Right atrium auricular region (tissue), 2 donors: ENCODE measurements around the gene KIF6. TPM values are rescaled to one million over a fixed set of nuclear protein-coding genes. Genes with fewer than 3 reads are reported as not detected.

Experiments
- DNase-seq: peaks from one replicate; pipeline ENCODE4 v3.0.0-alpha.2; 2019; ENCODE audit warnings: low spot score
- H3K27ac ChIP-seq, 2 donors: fragments of 200-600 bp; sonication (generic); 1 replicate in 1 of 2; 2 replicates in 1 of 2; pipeline ENCODE4 v1.5.1; 2016 to 2019
- H3K27me3 ChIP-seq, 2 donors: fragments of 200-600 bp; sonication (generic); one replicate each; pipeline versions ENCODE4 v1.5.1 to v1.6.0; 2017 to 2019
- H3K36me3 ChIP-seq: fragments of 200-600 bp; sonication (generic); one replicate; pipeline ENCODE4 v1.5.1; 2016
- H3K4me1 ChIP-seq, 2 donors: fragments of 200-600 bp; sonication (generic); one replicate each; pipeline versions ENCODE4 v1.5.1 to v1.6.0; 2017 to 2019
- H3K4me3 ChIP-seq, 2 donors: fragments of 200-600 bp; sonication (generic); 1 replicate in 1 of 2; 2 replicates in 1 of 2; pipeline ENCODE4 v1.5.1; 2017 to 2019; ENCODE audit warnings: mild to moderate bottlenecking in 1 of 2, moderate library complexity in 1 of 2
- H3K9me3 ChIP-seq, 2 donors: fragments of 200-600 bp; sonication (generic); one replicate each; pipeline ENCODE4 v1.5.1; 2019
- total RNA-seq, 2 donors: library from RNA; depleted of rRNA; stranded (reverse); fragments of >200 nt; gene quantifications; one replicate each; pipeline ENCODE4 v1.1.0, GENCODE V29; 2016
- TF ChIP-seq, protein P1 (sequence below), 2 donors: fragments of 200-600 bp; sonication (generic); IDR thresholded peaks; one replicate each; pipeline ENCODE4 v1.5.1; 2019; ENCODE audit warnings: antibody characterized with exemption in 2 of 2

KIF6 gene
- total RNA-seq, 2 donors from 2014 or later, result not detected

DNA sequence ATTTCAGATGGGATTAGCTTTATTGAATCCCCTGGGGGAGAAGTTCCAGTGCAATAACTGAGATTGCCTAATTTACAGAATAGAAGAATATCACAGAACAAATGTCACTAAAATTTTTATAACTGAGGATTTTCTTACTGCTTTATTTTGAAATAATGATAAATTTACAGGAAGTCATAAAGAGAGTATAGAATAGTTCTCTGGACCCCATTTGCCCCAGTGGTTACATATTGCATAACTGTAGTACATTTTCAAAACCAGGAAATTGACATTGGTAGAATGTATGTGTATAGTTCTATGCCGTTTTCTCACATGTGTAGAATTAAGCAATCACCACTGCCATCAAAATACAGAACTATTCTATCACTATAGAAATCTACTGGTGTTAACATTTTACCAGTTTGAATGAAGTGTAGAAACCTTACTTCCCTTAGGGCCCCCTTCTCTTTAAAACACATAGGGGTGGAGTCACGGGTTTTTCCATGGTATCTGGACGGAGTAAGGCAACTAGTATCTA is 18.3 kb downstream of the KIF6 start:
- H3K4me1 ChIP-seq, result no peaks in the 10 kb centered on the region
- H3K4me3 ChIP-seq, result no peak overlapping the region
- TF ChIP-seq, protein P1, sequence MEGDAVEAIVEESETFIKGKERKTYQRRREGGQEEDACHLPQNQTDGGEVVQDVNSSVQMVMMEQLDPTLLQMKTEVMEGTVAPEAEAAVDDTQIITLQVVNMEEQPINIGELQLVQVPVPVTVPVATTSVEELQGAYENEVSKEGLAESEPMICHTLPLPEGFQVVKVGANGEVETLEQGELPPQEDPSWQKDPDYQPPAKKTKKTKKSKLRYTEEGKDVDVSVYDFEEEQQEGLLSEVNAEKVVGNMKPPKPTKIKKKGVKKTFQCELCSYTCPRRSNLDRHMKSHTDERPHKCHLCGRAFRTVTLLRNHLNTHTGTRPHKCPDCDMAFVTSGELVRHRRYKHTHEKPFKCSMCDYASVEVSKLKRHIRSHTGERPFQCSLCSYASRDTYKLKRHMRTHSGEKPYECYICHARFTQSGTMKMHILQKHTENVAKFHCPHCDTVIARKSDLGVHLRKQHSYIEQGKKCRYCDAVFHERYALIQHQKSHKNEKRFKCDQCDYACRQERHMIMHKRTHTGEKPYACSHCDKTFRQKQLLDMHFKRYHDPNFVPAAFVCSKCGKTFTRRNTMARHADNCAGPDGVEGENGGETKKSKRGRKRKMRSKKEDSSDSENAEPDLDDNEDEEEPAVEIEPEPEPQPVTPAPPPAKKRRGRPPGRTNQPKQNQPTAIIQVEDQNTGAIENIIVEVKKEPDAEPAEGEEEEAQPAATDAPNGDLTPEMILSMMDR (IDR thresholded peaks at IDR 0.05), result no peak
- H3K27ac ChIP-seq, result no peak overlapping the region
- H3K9me3 ChIP-seq, result no peaks in the 10 kb centered on the region
- no peaks in the 10 kb centered on the region for H3K36me3 ChIP-seq
- no peak for DNase-seq
- no peaks in the 10 kb centered on the region for H3K27me3 ChIP-seq

GRCh38 chr6:39702265-39702664 is 22.9 kb downstream of the KIF6 start:
- Histone ChIP-seq H3K27me3 (no peaks in the 10 kb centered on the region), H3K9me3 (no peaks in the 10 kb centered on the region), H3K4me3 (no peak overlapping the region), H3K36me3 (no peaks in the 10 kb centered on the region), H3K27ac (no peak overlapping the region), H3K4me1 (no peaks in the 10 kb centered on the region)
- DNase-seq, result no peak
- TF ChIP-seq, protein P1 (IDR thresholded peaks at IDR 0.05), result no peak

- Histone ChIP-seq H3K36me3 (no peaks in the 10 kb centered on the region), H3K9me3 (no peaks in the 10 kb centered on the region), H3K27ac (no peak overlapping the region), H3K27me3 (no peaks in the 10 kb centered on the region), H3K4me1 (no peaks in the 10 kb centered on the region), H3K4me3 (no peak overlapping the region)
- no peak for DNase-seq
- TF ChIP-seq, protein P1 (IDR thresholded peaks at IDR 0.05), result no peak
Observed at GRCh38 chr6:39700362-39700761, 24.8 kb downstream of the KIF6 start.

- no peak for DNase-seq
- Histone ChIP-seq H3K9me3 (no peaks in the 10 kb centered on the region), H3K4me3 (no peak overlapping the region), H3K27ac (no peak overlapping the region), H3K27me3 (no peaks in the 10 kb centered on the region), H3K4me1 (no peaks in the 10 kb centered on the region), H3K36me3 (no peaks in the 10 kb centered on the region)
- TF ChIP-seq, protein P1 (IDR thresholded peaks at IDR 0.05), result no peak
Observed at GRCh38 chr6:39698789-39699188, 26.4 kb downstream of the KIF6 start.

GRCh38 chr6:39696986-39697788 is 28.0 kb downstream of the KIF6 start:
- H3K36me3 ChIP-seq, result no peaks in the 10 kb centered on the region
- H3K9me3 ChIP-seq, result no peaks in the 10 kb centered on the region
- no peaks in the 10 kb centered on the region for H3K27me3 ChIP-seq
- no peak overlapping the region for H3K27ac ChIP-seq
- no peak overlapping the region for H3K4me3 ChIP-seq
- TF ChIP-seq, protein P1 (IDR thresholded peaks at IDR 0.05), result no peak
- DNase-seq, result no peak
- H3K4me1 ChIP-seq, result no peaks in the 10 kb centered on the region
